HG03432 (cell line): ENCODE data around the gene SYNE1.

ENCODE experiments used
- ATAC-seq: cut with Tn5 transposase; IDR thresholded peaks from one replicate; pipeline ENCODE4 v1.9.1; 2021; ENCODE audit warnings: mild to moderate bottlenecking, moderate library complexity; ENCODE audit not compliant: unreplicated experiment

Gene SYNE1

GRCh38 chr6:152118678-152119077, 518.5 kb downstream of the SYNE1 start:
- no peak for ATAC-seq

- no peak for ATAC-seq
Measured at GRCh38 chr6:152118224-152118623, 518.9 kb downstream of the SYNE1 start.

DNA sequence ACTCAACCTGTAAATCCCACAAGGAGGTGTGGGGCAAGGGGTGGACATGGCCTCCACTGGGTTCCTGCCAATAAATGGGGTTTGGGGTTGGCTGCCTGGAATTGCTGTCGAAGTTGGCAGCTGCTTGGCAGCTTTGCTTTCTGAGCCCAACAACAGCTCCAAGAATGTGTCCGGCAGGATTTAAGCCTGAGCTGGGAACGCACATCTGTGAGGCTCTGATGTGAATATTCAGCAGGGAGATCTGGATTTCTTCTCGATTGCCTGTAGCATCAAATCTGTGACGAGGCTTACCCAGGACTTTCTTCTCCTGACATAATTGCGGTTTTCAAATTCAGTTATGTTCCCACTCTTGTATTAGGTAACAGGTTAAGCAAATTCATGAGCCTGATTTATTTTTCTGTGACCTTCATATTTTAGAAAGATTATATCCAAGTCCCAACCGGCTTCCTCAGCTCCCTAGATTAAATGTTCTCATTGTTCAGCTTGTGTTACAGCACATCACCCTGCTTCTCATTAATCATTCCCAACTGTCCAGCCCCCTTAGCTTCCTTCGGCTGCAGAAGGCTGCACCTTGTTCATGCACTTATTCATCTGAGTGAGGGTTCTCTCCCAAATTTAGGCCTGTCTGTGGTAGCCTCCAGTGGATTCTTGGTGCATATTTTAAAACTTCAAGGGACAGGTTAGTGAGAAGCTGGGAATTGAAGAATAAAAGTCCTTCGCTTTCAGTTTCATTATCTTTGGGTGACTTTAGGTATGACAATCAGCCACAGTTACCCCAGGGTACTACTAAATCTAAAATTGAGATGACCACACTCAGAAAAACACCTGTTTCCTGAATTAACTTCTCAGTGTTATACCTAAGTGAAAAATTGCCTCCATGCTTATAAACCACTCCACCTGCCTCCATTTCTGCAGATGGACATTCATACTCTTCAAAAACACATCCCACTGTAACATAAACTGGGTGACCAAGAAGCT, 519.7 kb downstream of the SYNE1 start:
- ATAC-seq: peak; percentile 81

DNA sequence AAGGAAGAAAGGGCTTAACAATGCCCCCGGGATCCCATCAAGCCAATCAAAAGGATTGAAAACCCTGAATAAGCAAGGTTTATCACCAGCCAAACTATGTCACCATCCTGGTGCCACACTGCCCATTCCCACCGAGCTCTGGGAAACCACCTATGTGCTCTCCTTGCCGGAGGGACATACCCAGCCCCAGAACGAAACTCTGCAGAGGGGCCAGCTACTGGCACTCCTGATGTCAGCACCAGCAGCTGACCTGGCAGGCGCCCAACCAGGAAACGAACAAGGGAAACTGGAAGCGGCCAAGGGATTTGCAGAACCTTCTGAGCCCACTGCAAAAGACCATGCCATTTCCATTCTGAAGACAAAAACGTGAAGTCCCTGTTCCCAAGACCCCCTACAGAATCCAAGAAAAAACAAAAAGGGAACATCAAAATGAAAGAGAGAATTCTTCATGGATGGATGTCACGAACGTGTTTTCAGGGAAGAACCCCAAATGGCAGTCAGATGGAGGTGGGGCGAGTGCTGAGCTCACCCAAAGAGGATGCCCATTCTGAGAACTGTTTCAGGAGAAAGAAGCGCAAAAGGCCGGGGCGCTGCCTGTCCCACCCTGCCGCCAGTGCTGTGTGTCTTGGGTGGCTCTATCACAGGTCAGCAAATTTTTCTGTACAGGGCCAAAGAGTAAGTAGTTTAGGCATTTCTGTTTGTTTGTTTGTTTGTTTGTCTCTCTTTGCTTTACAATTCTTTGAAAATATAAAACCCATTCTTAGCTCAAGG, 524.5 kb downstream of the SYNE1 start:
- ATAC-seq: no peak

- ATAC-seq: no peak
Measured at GRCh38 chr6:152110886-152111820, 526.0 kb downstream of the SYNE1 start.

DNA sequence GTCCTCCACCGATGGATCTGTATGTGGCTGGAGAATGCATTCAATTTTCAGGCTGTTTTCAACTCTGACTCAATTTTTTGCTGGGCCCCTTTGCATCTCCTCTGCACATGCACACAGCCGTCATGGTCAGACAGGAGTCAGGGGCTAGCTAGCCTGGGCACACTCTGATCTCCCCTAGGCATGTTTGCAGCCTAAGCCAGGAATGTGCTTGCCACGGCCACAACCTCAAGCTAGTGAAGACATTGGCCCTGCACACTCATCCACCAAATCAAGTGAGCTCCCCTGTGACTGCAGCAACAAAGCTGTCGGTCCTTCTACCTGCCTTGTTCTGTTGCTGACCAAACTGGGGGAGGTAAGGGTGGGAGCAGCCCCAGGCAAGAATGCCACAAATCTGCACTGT, 529.2 kb downstream of the SYNE1 start:
- ATAC-seq: no peak

DNA sequence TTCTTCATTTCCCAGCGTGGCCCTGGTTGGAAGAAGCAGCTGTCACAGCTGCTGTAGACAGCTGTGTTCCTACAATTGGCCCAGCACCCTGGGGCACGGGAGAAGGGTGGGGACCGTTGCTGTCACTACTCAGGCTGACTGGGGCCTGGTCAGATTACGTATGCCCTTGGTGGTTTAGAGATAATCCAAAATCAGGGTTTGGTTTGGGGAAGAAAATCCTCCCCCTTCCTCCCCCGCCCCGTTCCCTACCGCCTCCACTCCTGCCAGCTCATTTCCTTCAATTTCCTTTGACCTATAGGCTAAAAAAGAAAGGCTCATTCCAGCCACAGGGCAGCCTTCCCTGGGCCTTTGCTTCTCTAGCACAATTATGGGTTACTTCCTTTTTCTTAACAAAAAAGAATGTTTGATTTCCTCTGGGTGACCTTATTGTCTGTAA, 537.0 kb downstream of the SYNE1 start:
- no peak for ATAC-seq

- no peak for ATAC-seq
Measured at GRCh38 chr6:152099446-152100182, 537.5 kb downstream of the SYNE1 start.

GRCh38 chr6:152098683-152099082, 538.5 kb downstream of the SYNE1 start:
- ATAC-seq: no peak

DNA sequence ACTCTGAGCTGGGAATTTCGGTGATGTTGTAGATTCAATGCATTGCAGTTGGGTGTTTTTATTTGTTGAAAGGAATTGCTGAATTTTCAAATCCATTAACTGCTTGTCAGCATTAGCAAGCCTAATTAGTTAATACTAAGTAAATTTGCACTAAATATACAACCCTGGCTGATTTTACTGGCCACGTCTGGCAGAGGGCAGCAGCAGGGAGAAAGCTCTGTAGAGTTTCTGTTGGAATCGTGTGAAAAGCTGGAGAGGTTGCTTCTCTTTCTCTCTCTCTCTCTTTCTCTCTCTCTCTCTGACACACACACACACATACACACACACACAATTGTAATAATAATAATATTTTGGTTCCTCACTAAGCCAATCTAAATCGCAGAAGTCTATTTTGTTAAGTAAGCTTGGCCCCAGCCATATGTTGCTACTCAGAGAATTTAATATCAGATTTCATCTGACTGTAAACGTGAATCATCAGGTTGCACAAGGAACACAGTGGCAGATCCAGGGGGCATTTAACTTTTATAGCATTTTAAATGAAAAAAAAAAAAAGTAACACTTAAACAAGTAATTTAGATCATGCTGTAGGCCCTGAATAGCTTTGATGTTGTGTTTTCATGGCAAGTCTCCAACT, 540.2 kb downstream of the SYNE1 start:
- no peak for ATAC-seq

DNA sequence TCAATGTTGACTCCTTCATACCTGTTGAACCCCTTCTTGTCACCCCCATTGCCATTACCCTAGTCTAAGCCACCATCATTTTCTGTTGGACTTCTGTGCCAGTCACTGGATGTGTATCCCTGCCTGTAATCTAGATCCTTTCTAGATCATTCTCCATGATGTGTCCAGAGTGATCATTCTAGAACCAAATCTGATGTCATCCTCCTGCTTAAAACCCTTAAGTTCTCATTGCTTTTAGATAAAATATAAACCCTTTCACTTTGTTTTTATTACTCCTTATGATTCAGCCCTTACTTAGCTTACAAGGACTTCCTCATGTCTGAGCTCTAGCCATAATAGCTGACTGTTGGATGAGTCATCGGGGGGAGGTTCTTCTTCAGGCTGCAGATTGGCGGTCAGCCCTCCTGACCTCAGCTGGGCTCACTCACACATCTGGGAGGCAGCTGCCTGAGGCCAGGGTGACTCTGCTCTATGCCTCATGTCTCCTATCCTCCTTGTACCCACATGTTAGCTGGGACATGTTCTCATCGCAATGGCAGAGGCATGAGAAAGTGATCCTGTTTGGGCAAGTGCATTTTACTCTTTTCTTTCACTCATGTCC, 542.1 kb downstream of the SYNE1 start:
- no peak for ATAC-seq

DNA sequence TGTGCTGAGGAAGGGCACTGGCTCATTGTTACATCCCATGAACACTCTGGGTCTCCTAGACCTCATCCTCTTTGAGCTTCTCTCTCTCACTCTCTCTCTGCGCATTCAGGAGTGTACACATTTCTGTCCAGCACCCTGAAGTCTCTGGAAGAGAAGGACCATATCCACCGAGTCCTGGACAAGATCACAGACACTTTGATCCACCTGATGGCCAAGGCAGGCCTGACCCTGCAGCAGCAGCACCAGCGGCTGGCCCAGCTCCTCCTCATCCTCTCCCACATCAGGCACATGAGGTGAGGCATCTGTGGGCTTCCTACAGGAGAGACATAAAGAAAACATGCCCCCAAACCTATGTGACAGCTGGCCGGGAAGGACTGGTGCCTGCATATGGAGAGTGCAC, 542.9 kb downstream of the SYNE1 start:
- no peak for ATAC-seq

GRCh38 chr6:152093711-152094110, 543.5 kb downstream of the SYNE1 start:
- no peak for ATAC-seq

DNA sequence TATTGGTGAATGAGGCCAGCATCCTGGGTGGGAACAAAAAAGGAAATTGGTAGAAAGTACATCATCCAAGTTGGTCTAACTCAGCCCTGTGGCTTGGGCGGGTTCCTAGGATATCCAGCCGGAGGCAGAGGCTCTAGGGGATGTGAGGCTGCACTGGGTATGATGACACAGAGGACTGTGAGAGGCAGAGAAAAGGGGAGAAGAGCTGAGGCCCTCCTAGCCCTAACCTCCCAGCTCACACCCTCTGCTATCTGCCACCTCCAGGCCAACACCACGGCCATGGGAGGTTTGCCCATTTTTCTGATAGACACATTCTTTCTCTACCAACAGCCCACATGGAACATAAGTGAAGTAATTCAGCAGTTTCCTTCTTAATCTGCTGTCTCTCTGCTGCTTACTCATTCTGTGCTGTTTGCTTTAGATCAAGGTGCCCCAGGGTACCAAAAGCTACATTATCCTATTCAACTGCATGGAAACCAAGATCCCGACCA, 545.3 kb downstream of the SYNE1 start:
- no peak for ATAC-seq

- no peak for ATAC-seq
Measured at GRCh38 chr6:152091201-152091600, 546.0 kb downstream of the SYNE1 start.

DNA sequence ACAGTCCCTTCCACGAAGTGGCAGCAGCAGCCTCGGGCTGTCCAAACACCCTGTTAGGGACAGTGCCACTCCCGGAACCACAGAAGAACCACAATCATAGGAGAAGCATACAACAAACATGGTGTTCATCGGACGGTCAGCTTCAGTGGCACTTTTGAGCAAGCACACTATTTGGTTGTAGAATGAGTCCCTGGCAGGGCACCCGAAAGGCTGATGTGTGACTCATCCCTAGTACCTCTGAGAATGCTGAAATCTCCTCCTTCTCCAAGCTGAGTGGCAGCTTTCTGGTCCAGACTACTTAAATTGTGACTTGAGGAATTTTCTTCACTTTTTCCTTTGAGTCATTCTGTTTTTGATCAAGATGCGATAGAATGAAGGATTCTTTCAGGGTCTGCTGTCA, 547.2 kb downstream of the SYNE1 start:
- ATAC-seq: no peak

DNA sequence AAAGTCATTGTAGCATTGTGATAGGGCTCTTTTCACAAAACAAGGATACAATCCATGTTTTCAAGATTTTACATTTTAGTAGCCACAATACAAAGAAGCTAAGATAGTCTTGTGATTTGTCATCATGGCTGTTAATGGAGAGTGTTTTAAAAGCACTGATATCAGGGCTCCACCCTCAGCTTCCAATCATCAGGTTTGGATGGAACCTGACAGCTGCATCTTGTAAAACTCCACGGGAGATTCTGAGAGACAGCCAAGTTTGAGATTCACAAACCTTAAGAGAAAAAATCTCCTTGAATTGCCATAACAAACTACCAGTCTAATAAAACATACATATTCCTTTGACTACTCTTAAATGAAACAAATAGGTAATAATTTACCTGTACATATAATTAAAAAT, 549.5 kb downstream of the SYNE1 start:
- no peak for ATAC-seq

DNA sequence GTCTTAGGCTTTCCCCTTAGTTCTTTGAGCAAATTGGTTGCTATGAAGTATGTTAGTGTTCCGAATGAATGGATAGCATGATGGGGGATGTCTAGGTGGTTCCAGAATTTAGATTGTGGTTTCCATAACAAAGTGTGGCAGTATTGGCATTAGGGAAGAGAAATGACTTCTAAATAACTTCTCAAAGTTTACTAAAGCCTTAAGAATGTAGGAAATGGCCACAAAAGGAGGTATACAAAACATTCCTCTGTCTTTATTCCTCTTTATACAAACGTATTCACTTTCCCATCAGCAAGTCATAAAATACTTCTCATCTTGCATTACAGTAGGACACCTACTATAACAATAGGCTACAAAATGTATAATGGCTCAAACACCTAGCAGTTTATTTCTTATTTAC, 550.1 kb downstream of the SYNE1 start:
- no peak for ATAC-seq

- no peak for ATAC-seq
Measured at GRCh38 chr6:152086223-152086873, 550.8 kb downstream of the SYNE1 start.
